GM21723 (cell line): Measurements from ENCODE around the gene TMEM151A.
A peak's percentile ranks its signal among the peaks of the same experiment; 100 is the strongest.
"Not testable (repeated sequence)": the region's sequence is repeated elsewhere in the genome, so short reads cannot be mapped to it uniquely, and the experiment has no call there.

Experiments used
- ATAC-seq: cut with Tn5 transposase; IDR thresholded peaks from one replicate; pipeline ENCODE4 v1.9.1; 2021; ENCODE audit warnings: mild to moderate bottlenecking, moderate library complexity; ENCODE audit not compliant: unreplicated experiment

TMEM151A gene

DNA sequence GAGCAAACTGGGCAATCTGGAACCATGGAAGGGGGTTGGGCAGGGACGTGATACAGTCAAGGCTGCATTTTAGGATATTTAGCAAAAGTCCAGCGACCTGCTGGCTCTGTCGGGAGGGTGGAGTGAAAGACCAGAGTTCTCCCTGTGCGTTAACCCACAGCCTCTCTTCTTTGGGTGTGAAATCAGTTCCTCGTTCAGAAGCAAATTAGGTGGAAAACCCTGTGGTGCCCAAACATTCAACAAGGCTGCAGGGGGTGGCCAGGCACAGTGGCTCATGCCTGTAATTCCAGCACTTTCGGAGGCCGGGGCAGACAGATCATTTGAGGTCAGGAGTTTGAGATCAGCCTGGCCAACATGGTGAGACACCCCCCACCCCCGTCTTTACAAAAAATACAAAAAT, 5.9 kb downstream of the TMEM151A start:
- no peak for ATAC-seq

GRCh38 chr11:66299186-66299585, 7.5 kb downstream of the TMEM151A start:
- no peak for ATAC-seq

DNA sequence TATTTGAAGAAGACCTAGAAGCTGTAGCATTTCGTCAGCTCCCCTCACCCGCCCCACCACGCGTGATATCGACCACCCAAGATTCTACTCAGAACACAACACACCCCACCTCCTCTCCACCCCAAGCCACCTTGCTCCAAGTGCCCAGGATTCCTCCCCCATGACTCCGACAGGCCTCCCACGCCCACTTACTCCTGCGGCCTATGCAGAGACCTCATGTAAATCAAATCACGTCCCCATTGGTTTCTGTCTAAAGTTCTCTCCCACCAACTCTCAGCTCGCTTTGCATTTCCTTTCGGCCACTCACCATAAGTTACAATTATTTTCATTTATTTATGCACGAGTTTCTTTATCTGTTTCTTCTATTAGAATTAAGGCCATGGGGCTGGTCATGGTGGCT, 11.0 kb downstream of the TMEM151A start:
- ATAC-seq: no peak

- no peak for ATAC-seq
Measured at GRCh38 chr11:66309475-66309874, 17.8 kb downstream of the TMEM151A start.

DNA sequence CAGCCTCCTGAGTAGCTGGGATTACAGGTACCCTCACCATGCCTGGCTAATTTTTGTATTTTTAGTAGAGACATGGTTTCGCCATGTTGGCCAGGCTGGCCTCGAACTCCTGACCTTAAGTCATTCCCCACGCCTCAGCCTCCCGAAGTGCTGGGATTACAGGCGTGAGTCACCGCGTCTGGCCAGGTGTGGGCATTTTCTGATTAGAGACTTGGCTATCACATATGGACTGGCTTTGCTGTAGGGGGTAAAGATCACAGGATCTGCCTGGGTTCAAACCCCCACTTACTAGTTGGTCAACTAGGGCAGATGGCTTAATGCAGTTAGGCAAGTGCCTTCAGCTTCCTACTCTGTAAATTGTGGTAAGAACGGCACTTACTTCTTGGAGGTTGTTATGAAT, 18.6 kb downstream of the TMEM151A start:
- ATAC-seq: no peak

- ATAC-seq: not testable (repeated sequence)
Measured at GRCh38 chr11:66310803-66311440, 19.2 kb downstream of the TMEM151A start.

DNA sequence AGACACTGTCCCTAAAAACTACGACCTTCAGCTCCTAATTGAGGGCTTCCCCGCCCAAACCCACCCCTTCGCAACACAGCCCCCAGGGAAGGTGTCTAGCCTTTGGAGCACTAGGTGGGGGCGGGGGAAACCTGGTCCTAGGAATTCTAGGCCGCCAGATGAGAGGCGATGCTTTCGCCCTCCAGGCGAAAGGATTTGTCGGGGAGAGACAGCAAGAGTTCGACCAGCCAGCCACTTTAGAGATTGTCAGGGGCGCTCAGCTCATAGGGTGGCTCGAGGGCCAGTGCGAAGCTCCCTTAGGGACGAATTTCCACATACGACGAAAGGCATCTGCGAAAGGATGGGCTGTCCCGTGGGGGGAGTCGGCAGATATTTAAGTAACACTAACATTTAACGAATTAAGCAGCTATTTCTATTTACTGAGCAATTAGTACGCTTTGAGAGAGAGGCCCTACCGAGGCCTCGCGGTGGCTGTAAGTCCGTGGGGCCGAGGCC, 19.8 kb downstream of the TMEM151A start:
- no peak for ATAC-seq

DNA sequence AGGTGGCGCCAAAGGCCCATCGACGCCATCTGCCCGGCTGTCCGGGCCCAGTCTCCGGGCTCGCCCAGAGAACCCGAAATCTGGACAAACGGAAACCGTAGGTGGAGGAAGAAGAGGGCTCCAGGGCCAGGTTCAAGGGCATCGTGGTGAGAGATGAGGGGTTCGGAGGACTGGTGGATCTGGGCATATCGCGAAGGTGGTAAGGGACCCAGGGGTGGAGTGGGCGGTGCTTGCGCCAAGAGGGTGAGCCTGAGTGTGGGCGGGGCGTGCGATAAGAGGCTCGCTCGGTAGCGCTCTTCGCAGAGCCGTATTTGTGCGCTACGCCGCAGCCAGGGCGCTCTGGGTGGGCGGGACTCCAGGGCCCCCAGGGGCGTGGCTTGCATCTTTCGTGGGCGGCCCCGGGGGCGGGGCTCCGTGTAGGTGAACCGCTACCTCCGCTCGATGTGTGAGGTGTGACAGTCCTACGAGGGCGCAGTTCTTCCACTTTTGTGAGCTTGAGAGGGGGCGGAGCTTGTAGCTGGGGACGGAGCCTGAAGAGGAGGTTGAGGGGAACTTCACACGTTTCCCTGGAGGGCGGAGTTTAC, 20.4 kb downstream of the TMEM151A start:
- peak; percentile 65 for ATAC-seq

- ATAC-seq: peak; percentile 71
Measured at GRCh38 chr11:66312549-66313320, 21.0 kb downstream of the TMEM151A start.

DNA sequence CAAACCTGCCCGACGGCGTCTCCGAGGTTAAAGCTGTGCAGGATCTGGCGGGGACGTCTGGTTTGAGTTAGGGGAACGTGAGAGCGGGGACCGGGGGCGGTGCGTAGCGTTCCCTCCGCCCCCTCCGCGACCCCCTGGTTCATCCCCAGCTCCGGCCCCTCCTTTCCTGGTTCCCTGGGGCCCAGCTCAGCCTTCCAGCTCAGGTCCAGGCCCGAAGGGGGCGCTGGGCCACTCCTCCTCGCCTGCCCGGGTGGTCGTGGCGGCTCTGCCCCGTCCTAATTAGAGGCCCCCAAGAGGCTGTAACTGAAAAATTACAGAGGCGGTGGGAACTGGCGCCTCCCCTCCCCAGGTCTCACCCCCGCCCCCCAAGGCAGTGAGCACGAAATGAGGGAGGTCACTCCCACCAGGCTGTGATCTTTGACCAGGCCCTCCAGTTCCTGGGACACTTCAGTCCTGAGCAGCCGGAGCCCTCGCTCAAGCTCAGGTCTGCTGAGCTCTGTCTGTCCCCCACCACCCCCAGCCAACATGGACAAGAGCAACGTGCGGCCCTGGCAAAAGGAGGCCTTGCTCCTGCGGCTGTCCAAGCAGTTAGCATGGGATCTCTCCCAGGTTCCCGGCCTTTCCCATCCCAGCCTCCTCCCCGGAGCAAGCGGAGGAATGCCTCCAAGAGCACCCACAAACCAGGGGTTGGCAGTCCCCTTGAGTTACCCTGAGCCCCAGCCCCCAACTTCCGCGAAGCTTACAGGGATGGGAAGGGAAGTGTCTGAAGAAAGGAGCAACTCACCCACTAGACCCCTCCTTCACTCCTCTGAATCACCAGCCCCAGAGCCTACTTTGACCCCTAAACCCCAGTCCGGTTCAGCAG, 21.9 kb downstream of the TMEM151A start:
- no peak for ATAC-seq

GRCh38 chr11:66314186-66314501, 22.4 kb downstream of the TMEM151A start:
- ATAC-seq: no peak

- ATAC-seq: no peak
Measured at GRCh38 chr11:66314561-66315497, 23.1 kb downstream of the TMEM151A start.

DNA sequence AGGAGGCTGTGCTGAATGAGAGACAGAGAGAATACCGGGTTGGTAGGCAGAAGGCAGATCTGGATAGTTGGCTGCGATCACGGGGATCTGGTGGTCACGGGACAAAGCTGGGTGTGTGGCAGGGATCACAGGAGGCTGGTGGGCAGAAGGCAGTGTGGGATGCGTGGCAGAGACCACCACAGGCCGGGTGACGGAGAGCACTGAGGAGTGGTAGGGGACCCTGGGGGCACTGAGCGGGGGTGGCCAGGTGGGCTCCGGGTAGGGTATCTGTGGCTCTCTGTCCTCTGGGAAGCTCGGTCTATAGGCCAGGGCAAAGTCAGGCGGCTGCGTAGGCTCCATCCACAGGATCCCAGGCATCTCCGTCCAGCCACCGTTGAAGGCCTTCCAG, 23.8 kb downstream of the TMEM151A start:
- no peak for ATAC-seq

DNA sequence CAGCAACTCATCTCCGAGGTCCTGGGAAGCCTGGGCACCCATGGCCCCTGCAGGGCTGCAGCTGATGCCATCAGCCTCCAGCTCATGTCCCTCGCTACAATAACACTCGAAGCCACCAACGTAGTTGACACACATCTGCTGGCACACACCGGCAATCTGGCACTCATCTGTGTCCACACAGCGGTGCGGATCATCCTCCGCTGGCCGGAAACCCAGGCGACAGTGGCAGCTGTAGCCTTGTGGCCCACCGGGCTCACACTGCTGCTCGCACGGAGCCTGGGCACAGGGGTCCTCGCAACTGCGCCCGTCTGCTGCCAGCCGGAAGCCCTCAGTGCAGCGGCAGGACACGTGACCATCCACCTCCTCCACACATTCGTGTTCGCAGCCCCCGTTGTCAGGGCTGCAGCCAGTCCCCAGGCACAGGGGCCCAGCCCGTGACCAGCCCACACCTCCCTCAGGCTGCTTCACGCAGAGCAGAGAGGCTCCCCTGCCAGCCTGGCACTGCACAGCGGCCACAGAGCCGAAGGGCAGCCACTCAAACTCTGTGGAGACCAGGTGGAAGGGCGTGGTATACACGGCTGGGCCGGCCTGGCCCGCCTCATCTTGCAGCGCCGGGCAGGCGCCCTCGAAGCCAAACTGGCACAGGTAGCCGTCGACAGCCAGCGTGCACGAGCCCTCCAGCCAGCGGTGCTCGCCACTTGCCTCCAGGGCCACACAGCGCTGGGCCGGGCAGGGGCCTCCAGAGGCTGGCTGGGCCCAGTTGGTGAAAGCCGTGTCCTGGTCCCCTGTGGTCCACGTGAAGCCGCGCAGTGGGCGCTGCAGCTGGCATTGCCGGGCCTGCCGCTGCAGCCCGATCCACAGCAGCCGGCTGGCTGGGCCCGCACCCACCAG, 24.5 kb downstream of the TMEM151A start:
- ATAC-seq: no peak

DNA sequence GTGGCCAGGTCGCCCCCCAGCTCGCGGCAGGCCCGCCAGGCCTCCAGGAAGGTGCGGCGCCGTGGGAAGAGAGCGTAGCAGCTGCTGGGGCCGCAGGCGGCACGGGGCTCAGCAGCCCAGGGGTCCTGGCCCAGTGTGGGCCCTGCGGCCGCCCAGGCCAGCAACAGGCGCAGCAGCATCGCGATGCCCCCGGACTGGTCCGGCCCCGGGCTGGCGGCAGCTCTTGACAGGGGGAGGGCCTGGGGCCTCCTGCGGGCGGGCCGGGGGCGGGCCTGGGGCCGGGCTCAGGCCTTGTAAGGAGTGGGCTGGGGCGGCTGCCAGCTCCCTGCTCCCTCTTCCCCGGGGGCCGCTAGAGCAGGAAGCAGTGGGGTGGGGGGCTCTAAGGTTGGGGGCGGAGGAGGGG, 25.2 kb downstream of the TMEM151A start, which contains the start of gene CD248:
CD248 (minus strand) TSS at position 196 of the 403 bp plus-strand sequence; CDS start at position 179, 17 bp downstream.
- ATAC-seq: no peak

- ATAC-seq: no peak
Measured at GRCh38 chr11:66317322-66317722, 25.6 kb downstream of the TMEM151A start.

DNA sequence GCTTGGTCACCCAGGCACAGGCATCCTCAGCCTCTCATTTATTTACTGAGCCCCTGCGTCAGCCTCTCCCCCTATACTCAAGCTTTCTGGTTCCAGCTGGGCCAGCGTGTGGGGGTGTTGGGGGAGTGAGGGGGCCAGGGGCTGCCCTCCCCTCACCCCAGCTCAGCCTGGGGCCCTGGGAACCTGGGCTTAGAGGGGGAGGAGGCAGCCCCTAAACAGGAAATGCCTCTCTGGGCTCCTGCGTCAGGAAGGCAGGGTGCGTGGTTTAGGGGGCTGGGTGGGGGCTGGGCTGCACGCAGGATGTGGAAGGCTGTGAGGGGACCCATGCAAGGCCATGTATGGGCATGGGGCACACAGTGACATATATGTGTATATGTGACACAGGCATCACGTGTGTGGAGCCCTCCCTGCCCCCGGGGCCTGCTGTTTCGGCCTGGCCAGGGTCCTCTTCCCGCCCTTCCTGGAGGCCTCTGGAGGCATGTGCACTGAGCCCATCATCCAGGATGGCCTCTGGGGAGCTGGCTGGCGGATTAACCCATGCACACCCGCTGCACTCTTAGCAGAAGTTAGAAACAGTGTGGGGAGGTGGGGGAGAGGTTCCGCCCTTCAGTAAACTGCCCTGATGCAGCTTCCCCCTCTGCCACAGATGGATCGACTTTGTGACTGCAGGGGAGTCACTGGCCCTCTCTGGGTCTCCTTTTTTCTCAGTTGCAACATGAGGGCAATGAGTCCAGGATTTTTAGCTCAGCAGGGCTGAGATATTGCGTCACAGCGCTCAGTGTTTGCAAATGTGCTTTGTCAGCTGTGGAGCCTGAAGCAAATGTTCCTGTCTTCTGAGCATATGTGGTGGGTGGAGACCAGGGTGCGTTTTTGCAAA, 26.3 kb downstream of the TMEM151A start:
- no peak for ATAC-seq

GRCh38 chr11:66318600-66318970, 26.9 kb downstream of the TMEM151A start:
- ATAC-seq: no peak
